ENCODE measurements around the gene TYMS. TPM values are rescaled to one million over a fixed set of nuclear protein-coding genes. Genes with fewer than 3 reads are reported as not detected.

The TYMS gene
- 56.4 and 67.1 TPM in 2 replicates for total RNA-seq (2011; cell fraction: chromatin; rRNA removed; ENCODE audit: low replicate concordance)
- 67.0 and 72.2 TPM in 2 replicates for total RNA-seq (2011; cell fraction: nucleolus; rRNA removed)
- total RNA-seq (2011; cell fraction: nucleoplasm; rRNA removed): 71.0 and 81.6 TPM in 2 replicates
- total RNA-seq (2014; rRNA removed) (137 and 138 TPM in 2 replicates), total RNA-seq (2014; rRNA removed; fragmentation: Illumina TruSeq; extraction: Trizol) (69.1 and 72.4 TPM in 2 replicates), total RNA-seq (2015; rRNA removed; fragmentation: Illumina TruSeq; extraction: Trizol) (83.4 and 88.8 TPM in 2 replicates), total RNA-seq (2021) (292 and 305 TPM in 2 replicates), polyA plus RNA-seq (2011; rRNA removed) (276 and 390 TPM in 2 replicates), polyA plus RNA-seq (2014; fragmentation: Illumina TruSeq; extraction: Trizol) (381 and 409 TPM in 2 replicates), polyA plus RNA-seq (2014; fragmentation: Nextera tagmentation; extraction: Ambion mirVana) (100 to 1,000 TPM; 168 to 175 TPM), polyA plus RNA-seq (2014; rRNA removed) (302 and 311 TPM in 2 replicates), polyA minus RNA-seq (2011; rRNA and poly(A)+ RNA removed) (346 and 403 TPM in 2 replicates), Bru-seq, nascent RNA (percentile 96 among the genes with signal in this experiment), BruChase-seq, experiment 1, labeled RNA remaining after a 2-hour chase (percentile 96 among the genes with signal in this experiment), BruChase-seq, experiment 2, labeled RNA remaining after a 6-hour chase (percentile 94 among the genes with signal in this experiment)
- 377 and 398 TPM in 2 replicates for polyA plus RNA-seq (2011; cell fraction: cytosol; rRNA removed)
- 188 and 221 TPM in 2 replicates for polyA plus RNA-seq (2011; cell fraction: nucleus; rRNA removed)
- polyA plus RNA-seq (2012): 259 and 356 TPM in 2 replicates
- 213 and 291 TPM in 2 replicates for polyA minus RNA-seq (2011; cell fraction: cytosol; rRNA and poly(A)+ RNA removed)
- 40.8 and 82.9 TPM in 2 replicates for polyA minus RNA-seq (2011; cell fraction: nucleus; rRNA and poly(A)+ RNA removed)
- long read RNA-seq, experiment 1, transcript TYMS-203 (7 exons, 1,662 nt): major isoform, 588 of 731 reads
- long read RNA-seq, experiment 1, transcript TYMS-202 (5 exons, 693 nt): minor isoform, 6 of 731 reads
- long read RNA-seq, experiment 1, partial matches to known transcripts: 90 of 731 reads
- long read RNA-seq, experiment 1, other reads (novel, unspliced or antisense): 46 of 731 reads
- long read RNA-seq, experiment 2, transcript TYMS-203 (7 exons, 1,662 nt): major isoform, 373 of 480 reads
- long read RNA-seq, experiment 2, partial matches to known transcripts: 43 of 480 reads
- long read RNA-seq, experiment 2, other reads (novel, unspliced or antisense): 60 of 480 reads
- long read RNA-seq, experiment 3, transcript TYMS-203 (7 exons, 1,662 nt): major isoform, 470 of 494 reads
- long read RNA-seq, experiment 3, partial matches to known transcripts: 11 of 494 reads
- long read RNA-seq, experiment 3, other reads (novel, unspliced or antisense): 9 of 494 reads

DNA sequence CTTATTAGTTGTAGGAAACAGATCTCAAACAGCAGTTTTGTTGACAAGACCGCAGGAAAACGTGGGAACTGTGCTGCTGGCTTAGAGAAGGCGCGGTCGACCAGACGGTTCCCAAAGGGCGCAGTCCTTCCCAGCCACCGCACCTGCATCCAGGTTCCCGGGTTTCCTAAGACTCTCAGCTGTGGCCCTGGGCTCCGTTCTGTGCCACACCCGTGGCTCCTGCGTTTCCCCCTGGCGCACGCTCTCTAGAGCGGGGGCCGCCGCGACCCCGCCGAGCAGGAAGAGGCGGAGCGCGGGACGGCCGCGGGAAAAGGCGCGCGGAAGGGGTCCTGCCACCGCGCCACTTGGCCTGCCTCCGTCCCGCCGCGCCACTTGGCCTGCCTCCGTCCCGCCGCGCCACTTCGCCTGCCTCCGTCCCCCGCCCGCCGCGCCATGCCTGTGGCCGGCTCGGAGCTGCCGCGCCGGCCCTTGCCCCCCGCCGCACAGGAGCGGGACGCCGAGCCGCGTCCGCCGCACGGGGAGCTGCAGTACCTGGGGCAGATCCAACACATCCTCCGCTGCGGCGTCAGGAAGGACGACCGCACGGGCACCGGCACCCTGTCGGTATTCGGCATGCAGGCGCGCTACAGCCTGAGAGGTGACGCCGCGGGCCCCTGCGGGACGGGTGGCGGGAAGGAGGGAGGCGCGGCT, at the start of gene TYMS:
Gene TYMS (plus strand): TSS at position 343 of the 690 bp plus-strand sequence. CDS start 90 bp downstream, at position 433.
- H3K9me3 ChIP-seq (replicated peaks; ENCODE audit: control insufficient read depth, insufficient read depth, low read depth, low read length): peaks cover 10% of the 10 kb centered on the region; the same call in 1 of the 2 replicates
- ATAC-seq (peak; percentile 73), FAIRE-seq (no peak), DNase-seq (ENCODE audit: extremely low read depth in 1 of 4, low spot score in 3 of 4) (peak; percentile 83 to 91 (median 86))
- peak within 1 kb of the TSS; percentile 96 for H3K27ac ChIP-seq (ENCODE audit: extremely low read depth, low read depth, low read length)
- peak within 1 kb of the TSS; percentile 90 to 100 for H3K9ac ChIP-seq (ENCODE audit: insufficient read depth in 1 of 2, low read depth in 2 of 2, low read length in 2 of 2)
- no TSS peak for BruUV-seq (replicated peaks)
- H3K4me1 ChIP-seq (replicated peaks in 1 of 2; ENCODE audit: control insufficient read depth in 2 of 2, insufficient read depth in 2 of 2, low read length in 2 of 2): peaks cover 20 to 27% of the 10 kb centered on the region in 2 experiments
- intact Hi-C loops (cut with micrococcal nuclease) (no loop called here), in situ Hi-C loops (cut with MboI) (no loop called here)
- H3K27me3 ChIP-seq (ENCODE audit: control insufficient read depth in 2 of 2, insufficient read depth in 2 of 2, low read length in 2 of 2): no peaks in the 10 kb centered on the region
- peaks cover 36% of the 10 kb centered on the region for H3K36me3 ChIP-seq (ENCODE audit: control insufficient read depth, insufficient read depth, low read length)
- peak within 1 kb of the TSS; percentile 96 for H3K4me2 ChIP-seq (ENCODE audit: insufficient read depth, low read length)
- peaks cover 77% of the 10 kb centered on the region for H3K79me2 ChIP-seq (ENCODE audit: control insufficient read depth, insufficient read depth, low read length)
- CTCF ChIA-PET (ENCODE audit: low intra/inter-chr PET ratio): no interaction called here
- H3K9me1 ChIP-seq (ENCODE audit: control insufficient read depth, insufficient read depth, low read length): no peaks in the 10 kb centered on the region
- H4K20me1 ChIP-seq (replicated peaks; ENCODE audit: control insufficient read depth, insufficient read depth, low read length): no peaks in the 10 kb centered on the region
- H3K4me3 ChIP-seq: peak within 1 kb of the TSS; percentile 93
- peak within 1 kb of the TSS; percentile 93 for H2AFZ ChIP-seq (ENCODE audit: low read depth, low read length)
- POLR2A ChIA-PET: interaction anchor here (0.6 to 3.4 kb wide), 25 partner anchors 8 to 184 kb away, joined by 3 to 19 read pairs (median 4); partner anchors contain the start of gene CLUL1
- WGBS (ENCODE audit: insufficient coverage, low coverage, missing lambda C conversion rate): under 1% methylated on average over 46 of the region's 79 CpGs
- TF ChIP-seq ZNF830 (CRISPR knock-in tag; IDR thresholded peaks at IDR 0.05) (no peak), MAFK (IDR thresholded peaks at IDR 0.05; ENCODE audit: low read length) (no peak), DMBX1 (CRISPR knock-in tag; IDR thresholded peaks at IDR 0.05; ENCODE audit: borderline replicate concordance) (no peak), SRSF1 (IDR thresholded peaks at IDR 0.05; ENCODE audit: low read depth, low read length) (0 out of 2 replicates have a peak, but pooled peaks have one; percentile 62), ETS2 (tag; IDR thresholded peaks at IDR 0.05; ENCODE audit: borderline replicate concordance, poor library complexity, severe bottlenecking) (no peak), HLTF (IDR thresholded peaks at IDR 0.05) (no peak), POLR2AphosphoS5 (IDR thresholded peaks at IDR 0.05; ENCODE audit: control insufficient read depth, insufficient read depth, low read depth, low read length) (peak; percentile 62; the same call in 1 of the 2 replicates), DIDO1 (tag; IDR thresholded peaks at IDR 0.05; ENCODE audit: low read depth) (no peak), MAFF (IDR thresholded peaks at IDR 0.05; ENCODE audit: low read length) (no peak), NFYB (IDR thresholded peaks at IDR 0.05; ENCODE audit: extremely low read depth, insufficient read length) (no peak)
- TF ChIP-seq, protein P1, sequence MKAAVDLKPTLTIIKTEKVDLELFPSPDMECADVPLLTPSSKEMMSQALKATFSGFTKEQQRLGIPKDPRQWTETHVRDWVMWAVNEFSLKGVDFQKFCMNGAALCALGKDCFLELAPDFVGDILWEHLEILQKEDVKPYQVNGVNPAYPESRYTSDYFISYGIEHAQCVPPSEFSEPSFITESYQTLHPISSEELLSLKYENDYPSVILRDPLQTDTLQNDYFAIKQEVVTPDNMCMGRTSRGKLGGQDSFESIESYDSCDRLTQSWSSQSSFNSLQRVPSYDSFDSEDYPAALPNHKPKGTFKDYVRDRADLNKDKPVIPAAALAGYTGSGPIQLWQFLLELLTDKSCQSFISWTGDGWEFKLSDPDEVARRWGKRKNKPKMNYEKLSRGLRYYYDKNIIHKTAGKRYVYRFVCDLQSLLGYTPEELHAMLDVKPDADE (conservative IDR thresholded peaks at IDR 0.05; ENCODE audit: control insufficient read depth, low read depth, low read length): peak; percentile 39; the same call in 1 of the 2 replicates
- TF ChIP-seq, protein P2, sequence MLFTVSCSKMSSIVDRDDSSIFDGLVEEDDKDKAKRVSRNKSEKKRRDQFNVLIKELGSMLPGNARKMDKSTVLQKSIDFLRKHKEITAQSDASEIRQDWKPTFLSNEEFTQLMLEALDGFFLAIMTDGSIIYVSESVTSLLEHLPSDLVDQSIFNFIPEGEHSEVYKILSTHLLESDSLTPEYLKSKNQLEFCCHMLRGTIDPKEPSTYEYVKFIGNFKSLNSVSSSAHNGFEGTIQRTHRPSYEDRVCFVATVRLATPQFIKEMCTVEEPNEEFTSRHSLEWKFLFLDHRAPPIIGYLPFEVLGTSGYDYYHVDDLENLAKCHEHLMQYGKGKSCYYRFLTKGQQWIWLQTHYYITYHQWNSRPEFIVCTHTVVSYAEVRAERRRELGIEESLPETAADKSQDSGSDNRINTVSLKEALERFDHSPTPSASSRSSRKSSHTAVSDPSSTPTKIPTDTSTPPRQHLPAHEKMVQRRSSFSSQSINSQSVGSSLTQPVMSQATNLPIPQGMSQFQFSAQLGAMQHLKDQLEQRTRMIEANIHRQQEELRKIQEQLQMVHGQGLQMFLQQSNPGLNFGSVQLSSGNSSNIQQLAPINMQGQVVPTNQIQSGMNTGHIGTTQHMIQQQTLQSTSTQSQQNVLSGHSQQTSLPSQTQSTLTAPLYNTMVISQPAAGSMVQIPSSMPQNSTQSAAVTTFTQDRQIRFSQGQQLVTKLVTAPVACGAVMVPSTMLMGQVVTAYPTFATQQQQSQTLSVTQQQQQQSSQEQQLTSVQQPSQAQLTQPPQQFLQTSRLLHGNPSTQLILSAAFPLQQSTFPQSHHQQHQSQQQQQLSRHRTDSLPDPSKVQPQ (CRISPR knock-in tag; IDR thresholded peaks at IDR 0.05; ENCODE audit: borderline replicate concordance): no peak
